ENCODE data around the gene IGF2BP2. TPM values are rescaled to one million over a fixed set of nuclear protein-coding genes. Genes with fewer than 3 reads are reported as not detected.

IGF2BP2 gene
- total and polyA plus RNA-seq, 9 of the 15 experiments (the other 6 are each of a cell fraction or from before 2014, with no cell fraction given) = 3.2 to 59.6 (median 30.5) TPM

DNA sequence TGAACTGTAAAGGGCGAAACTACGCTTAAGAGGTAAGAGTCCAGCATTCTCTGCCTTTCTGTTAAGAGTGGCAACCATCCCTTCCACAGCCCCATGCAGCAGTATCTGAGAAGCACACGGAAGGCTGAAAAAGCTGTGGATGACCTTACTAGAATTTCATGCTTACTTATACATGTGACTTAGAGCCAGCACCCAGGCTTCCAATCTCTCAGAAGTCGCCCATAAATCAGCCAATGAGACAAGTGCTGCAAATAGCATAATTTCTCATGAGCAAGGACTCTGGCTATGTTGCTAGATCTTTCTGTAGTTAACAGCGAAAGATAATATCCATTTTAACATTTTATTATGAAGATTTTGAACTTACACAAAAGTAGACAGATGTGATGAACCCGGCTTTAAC lies 65.3 kb downstream of the IGF2BP2 start:
- Histone ChIP-seq H3K36me3 (ENCODE audit: control insufficient read depth, insufficient read depth, low read length) (peaks cover 20% of the 10 kb centered on the region), H2AFZ (ENCODE audit: low read depth, low read length) (no peak overlapping the region), H3K27me3 (ENCODE audit: control insufficient read depth in 2 of 2, insufficient read depth in 2 of 2, low read length in 2 of 2) (no peaks in the 10 kb centered on the region; a peak in 1 of 5 replicates), H3K4me2 (ENCODE audit: insufficient read depth, low read length) (0 out of 2 replicates have a peak overlapping the region, but pooled peaks have one; percentile 9), H3K4me3 (no peak overlapping the region), H3K4me1 (replicated peaks in 1 of 2; ENCODE audit: control insufficient read depth in 2 of 2, insufficient read depth in 2 of 2, low read length in 2 of 2) (peaks cover 15 to 48% of the 10 kb centered on the region in 2 experiments), H3K27ac (ENCODE audit: extremely low read depth, low read depth, low read length) (no peak overlapping the region), H3K9ac (ENCODE audit: insufficient read depth in 1 of 2, low read depth in 2 of 2, low read length in 2 of 2) (peak overlapping the region in 1 of 2 experiments; percentile 5; a peak in 1 of 4 replicates), H4K20me1 (replicated peaks; ENCODE audit: control insufficient read depth, insufficient read depth, low read length) (peaks cover 16% of the 10 kb centered on the region; the same call in 1 of the 2 replicates), H3K79me2 (ENCODE audit: control insufficient read depth, insufficient read depth, low read length) (peaks cover 88% of the 10 kb centered on the region), H3K9me1 (ENCODE audit: control insufficient read depth, insufficient read depth, low read length) (no peaks in the 10 kb centered on the region), H3K9me3 (replicated peaks; ENCODE audit: control insufficient read depth, insufficient read depth, low read depth, low read length) (no peaks in the 10 kb centered on the region; the same call in 1 of the 2 replicates)
- 56% methylated on average over 6 of the region's 6 CpGs for WGBS (ENCODE audit: insufficient coverage, low coverage, missing lambda C conversion rate)
- in situ Hi-C loops (cut with MboI) = no loop called here
- TF ChIP-seq PCBP2 (IDR thresholded peaks at IDR 0.05; ENCODE audit: low read depth, low read length, poor library complexity, severe bottlenecking) (no peak), ARID3A (IDR thresholded peaks at IDR 0.05; ENCODE audit: borderline replicate concordance, low read depth, low read length) (no peak), PBX2 (CRISPR knock-in tag; IDR thresholded peaks at IDR 0.05; ENCODE audit: low read depth) (no peak), PBX2 (tag; conservative IDR thresholded peaks at IDR 0.05; ENCODE audit: low read depth) (peak; percentile 92), ZNF121 (CRISPR knock-in tag; conservative IDR thresholded peaks at IDR 0.05) (no peak), PKNOX1 (IDR thresholded peaks at IDR 0.05) (peak; percentile 87), MEIS2 (IDR thresholded peaks at IDR 0.05; ENCODE audit: partially characterized antibody) (peak; percentile 95), CTBP1 (IDR thresholded peaks at IDR 0.05; ENCODE audit: borderline replicate concordance) (no peak), MAFG (tag; conservative IDR thresholded peaks at IDR 0.05) (no peak), ZBED1 (IDR thresholded peaks at IDR 0.05) (no peak), ATF6 (CRISPR knock-in tag; IDR thresholded peaks at IDR 0.05) (no peak)
- TF ChIP-seq, protein P1, sequence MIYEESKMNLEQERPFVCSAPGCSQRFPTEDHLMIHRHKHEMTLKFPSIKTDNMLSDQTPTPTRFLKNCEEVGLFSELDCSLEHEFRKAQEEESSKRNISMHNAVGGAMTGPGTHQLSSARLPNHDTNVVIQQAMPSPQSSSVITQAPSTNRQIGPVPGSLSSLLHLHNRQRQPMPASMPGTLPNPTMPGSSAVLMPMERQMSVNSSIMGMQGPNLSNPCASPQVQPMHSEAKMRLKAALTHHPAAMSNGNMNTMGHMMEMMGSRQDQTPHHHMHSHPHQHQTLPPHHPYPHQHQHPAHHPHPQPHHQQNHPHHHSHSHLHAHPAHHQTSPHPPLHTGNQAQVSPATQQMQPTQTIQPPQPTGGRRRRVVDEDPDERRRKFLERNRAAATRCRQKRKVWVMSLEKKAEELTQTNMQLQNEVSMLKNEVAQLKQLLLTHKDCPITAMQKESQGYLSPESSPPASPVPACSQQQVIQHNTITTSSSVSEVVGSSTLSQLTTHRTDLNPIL (CRISPR knock-in tag; IDR thresholded peaks at IDR 0.05) = no peak
- BruUV-seq (replicated peaks) = no TSS peak
- intact Hi-C loops (cut with micrococcal nuclease) = no loop called here
- ChIA-PET POLR2A (interaction anchor here (1.5 kb wide), 1 partner anchor 10 kb away, joined by 6 read pairs; no protein-coding TSS in a partner anchor), CTCF (ENCODE audit: low intra/inter-chr PET ratio) (no interaction called here)
- no peak for FAIRE-seq
- peak in 2 of 4 experiments; percentile 39 to 55 for DNase-seq (ENCODE audit: extremely low read depth in 1 of 4, low spot score in 3 of 4)
- peak; percentile 45 for ATAC-seq
